ENCODE results near the gene IDI2. TPM values are rescaled to one million over a fixed set of nuclear protein-coding genes. Genes with fewer than 3 reads are reported as not detected.

IDI2 gene
- total RNA-seq, 1 experiment from 2014 or later = not detected

DNA sequence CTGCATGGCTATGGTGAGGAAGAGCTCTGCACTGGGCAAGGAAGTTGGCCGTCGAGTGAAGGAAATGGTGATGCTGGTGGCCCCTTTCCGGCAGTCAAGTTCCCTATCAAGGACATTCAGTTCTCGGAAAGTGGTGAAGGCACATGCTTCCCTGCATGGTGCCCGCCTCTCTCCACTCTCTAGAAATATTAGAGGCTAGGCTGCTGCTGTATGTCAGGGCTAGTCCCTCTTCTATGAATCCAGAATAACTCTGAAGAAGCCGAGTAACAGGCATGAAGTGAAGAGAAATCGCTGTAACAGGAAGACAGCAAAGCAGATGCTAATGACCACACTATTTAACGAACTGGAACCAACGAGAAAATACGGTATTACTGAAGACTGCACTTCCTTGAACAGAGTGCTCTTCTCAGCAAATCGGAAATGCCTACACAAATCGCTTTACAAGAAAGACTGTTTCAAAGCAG lies 17.9 kb upstream of the IDI2 start (continued):
- TF ChIP-seq, protein P1, sequence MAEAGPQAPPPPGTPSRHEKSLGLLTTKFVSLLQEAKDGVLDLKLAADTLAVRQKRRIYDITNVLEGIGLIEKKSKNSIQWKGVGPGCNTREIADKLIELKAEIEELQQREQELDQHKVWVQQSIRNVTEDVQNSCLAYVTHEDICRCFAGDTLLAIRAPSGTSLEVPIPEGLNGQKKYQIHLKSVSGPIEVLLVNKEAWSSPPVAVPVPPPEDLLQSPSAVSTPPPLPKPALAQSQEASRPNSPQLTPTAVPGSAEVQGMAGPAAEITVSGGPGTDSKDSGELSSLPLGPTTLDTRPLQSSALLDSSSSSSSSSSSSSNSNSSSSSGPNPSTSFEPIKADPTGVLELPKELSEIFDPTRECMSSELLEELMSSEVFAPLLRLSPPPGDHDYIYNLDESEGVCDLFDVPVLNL (CRISPR knock-in tag; IDR thresholded peaks at IDR 0.05; ENCODE audit: borderline replicate concordance, low read depth) = no peak

DNA sequence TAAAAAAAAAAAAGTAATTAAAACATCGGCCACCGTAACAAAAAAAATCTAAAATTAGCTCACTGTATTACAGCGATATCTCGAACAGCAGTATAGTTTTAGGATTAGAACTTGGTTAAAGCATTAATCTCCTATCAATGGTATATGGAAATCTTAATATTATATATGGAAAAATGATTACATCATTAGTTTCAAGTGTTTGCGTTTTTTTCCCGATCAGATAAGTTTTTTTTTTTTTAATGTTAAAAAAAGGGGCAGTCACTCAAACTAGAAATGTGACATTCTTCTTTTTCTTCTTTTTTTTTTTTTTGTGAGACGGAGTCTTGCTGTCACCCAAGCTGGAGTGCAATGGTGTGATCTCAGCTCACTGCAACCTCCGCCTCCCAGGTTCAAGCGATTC lies 15.9 kb upstream of the IDI2 start:
- Mint-ChIP-seq H3K27me3 (ENCODE audit: low read depth) (no peaks in the 10 kb centered on the region), H3K9me3 (no peaks in the 10 kb centered on the region), H3K4me1 (peaks cover 12% of the 10 kb centered on the region), H3K27ac (no peak overlapping the region), H3K4me3 (no peak overlapping the region), H3K36me3 (peaks cover 47% of the 10 kb centered on the region)
- DNase-seq (ENCODE audit: low spot score) (no peak), ATAC-seq (no peak)
- CTCF ChIA-PET = interaction anchor here (1.3 kb wide), 1 partner anchor 9 kb away, joined by 3 read pairs; no protein-coding TSS in a partner anchor
- TF ChIP-seq OVOL2 (CRISPR knock-in tag; IDR thresholded peaks at IDR 0.05; ENCODE audit: borderline replicate concordance) = no peak
- no peak for TF ChIP-seq PRRX2 (CRISPR knock-in tag; IDR thresholded peaks at IDR 0.05)
- TF ChIP-seq, protein P2, sequence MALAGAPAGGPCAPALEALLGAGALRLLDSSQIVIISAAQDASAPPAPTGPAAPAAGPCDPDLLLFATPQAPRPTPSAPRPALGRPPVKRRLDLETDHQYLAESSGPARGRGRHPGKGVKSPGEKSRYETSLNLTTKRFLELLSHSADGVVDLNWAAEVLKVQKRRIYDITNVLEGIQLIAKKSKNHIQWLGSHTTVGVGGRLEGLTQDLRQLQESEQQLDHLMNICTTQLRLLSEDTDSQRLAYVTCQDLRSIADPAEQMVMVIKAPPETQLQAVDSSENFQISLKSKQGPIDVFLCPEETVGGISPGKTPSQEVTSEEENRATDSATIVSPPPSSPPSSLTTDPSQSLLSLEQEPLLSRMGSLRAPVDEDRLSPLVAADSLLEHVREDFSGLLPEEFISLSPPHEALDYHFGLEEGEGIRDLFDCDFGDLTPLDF (CRISPR knock-in tag; IDR thresholded peaks at IDR 0.05) = no peak
- no peak for TF ChIP-seq ZNF219 (CRISPR knock-in tag; IDR thresholded peaks at IDR 0.05; ENCODE audit: borderline replicate concordance)
- TF ChIP-seq SMAD3 (CRISPR knock-in tag; IDR thresholded peaks at IDR 0.05; ENCODE audit: borderline replicate concordance) = no peak
- no peak for TF ChIP-seq EMX1 (CRISPR knock-in tag; IDR thresholded peaks at IDR 0.05)
- no peak for TF ChIP-seq ZNF232 (CRISPR knock-in tag; IDR thresholded peaks at IDR 0.05)
- no peak for TF ChIP-seq ATF1 (CRISPR knock-in tag; IDR thresholded peaks at IDR 0.05)
- TF ChIP-seq, protein P3, sequence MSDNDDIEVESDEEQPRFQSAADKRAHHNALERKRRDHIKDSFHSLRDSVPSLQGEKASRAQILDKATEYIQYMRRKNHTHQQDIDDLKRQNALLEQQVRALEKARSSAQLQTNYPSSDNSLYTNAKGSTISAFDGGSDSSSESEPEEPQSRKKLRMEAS (CRISPR knock-in tag; IDR thresholded peaks at IDR 0.05) = no peak
- TF ChIP-seq, protein P4, sequence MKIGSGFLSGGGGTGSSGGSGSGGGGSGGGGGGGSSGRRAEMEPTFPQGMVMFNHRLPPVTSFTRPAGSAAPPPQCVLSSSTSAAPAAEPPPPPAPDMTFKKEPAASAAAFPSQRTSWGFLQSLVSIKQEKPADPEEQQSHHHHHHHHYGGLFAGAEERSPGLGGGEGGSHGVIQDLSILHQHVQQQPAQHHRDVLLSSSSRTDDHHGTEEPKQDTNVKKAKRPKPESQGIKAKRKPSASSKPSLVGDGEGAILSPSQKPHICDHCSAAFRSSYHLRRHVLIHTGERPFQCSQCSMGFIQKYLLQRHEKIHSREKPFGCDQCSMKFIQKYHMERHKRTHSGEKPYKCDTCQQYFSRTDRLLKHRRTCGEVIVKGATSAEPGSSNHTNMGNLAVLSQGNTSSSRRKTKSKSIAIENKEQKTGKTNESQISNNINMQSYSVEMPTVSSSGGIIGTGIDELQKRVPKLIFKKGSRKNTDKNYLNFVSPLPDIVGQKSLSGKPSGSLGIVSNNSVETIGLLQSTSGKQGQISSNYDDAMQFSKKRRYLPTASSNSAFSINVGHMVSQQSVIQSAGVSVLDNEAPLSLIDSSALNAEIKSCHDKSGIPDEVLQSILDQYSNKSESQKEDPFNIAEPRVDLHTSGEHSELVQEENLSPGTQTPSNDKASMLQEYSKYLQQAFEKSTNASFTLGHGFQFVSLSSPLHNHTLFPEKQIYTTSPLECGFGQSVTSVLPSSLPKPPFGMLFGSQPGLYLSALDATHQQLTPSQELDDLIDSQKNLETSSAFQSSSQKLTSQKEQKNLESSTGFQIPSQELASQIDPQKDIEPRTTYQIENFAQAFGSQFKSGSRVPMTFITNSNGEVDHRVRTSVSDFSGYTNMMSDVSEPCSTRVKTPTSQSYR (CRISPR knock-in tag; IDR thresholded peaks at IDR 0.05) = no peak
- TF ChIP-seq, protein P5, sequence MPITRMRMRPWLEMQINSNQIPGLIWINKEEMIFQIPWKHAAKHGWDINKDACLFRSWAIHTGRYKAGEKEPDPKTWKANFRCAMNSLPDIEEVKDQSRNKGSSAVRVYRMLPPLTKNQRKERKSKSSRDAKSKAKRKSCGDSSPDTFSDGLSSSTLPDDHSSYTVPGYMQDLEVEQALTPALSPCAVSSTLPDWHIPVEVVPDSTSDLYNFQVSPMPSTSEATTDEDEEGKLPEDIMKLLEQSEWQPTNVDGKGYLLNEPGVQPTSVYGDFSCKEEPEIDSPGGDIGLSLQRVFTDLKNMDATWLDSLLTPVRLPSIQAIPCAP (CRISPR knock-in tag; IDR thresholded peaks at IDR 0.05) = no peak
- TF ChIP-seq, protein P6, sequence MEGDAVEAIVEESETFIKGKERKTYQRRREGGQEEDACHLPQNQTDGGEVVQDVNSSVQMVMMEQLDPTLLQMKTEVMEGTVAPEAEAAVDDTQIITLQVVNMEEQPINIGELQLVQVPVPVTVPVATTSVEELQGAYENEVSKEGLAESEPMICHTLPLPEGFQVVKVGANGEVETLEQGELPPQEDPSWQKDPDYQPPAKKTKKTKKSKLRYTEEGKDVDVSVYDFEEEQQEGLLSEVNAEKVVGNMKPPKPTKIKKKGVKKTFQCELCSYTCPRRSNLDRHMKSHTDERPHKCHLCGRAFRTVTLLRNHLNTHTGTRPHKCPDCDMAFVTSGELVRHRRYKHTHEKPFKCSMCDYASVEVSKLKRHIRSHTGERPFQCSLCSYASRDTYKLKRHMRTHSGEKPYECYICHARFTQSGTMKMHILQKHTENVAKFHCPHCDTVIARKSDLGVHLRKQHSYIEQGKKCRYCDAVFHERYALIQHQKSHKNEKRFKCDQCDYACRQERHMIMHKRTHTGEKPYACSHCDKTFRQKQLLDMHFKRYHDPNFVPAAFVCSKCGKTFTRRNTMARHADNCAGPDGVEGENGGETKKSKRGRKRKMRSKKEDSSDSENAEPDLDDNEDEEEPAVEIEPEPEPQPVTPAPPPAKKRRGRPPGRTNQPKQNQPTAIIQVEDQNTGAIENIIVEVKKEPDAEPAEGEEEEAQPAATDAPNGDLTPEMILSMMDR (IDR thresholded peaks at IDR 0.05) = no peak
- TF ChIP-seq ZNF396 (CRISPR knock-in tag; IDR thresholded peaks at IDR 0.05; ENCODE audit: borderline replicate concordance) = no peak
- TF ChIP-seq JUN (CRISPR knock-in tag; IDR thresholded peaks at IDR 0.05) = no peak
- TF ChIP-seq FOXJ3 (CRISPR knock-in tag; IDR thresholded peaks at IDR 0.05; ENCODE audit: borderline replicate concordance) = no peak
- TF ChIP-seq, protein P7, sequence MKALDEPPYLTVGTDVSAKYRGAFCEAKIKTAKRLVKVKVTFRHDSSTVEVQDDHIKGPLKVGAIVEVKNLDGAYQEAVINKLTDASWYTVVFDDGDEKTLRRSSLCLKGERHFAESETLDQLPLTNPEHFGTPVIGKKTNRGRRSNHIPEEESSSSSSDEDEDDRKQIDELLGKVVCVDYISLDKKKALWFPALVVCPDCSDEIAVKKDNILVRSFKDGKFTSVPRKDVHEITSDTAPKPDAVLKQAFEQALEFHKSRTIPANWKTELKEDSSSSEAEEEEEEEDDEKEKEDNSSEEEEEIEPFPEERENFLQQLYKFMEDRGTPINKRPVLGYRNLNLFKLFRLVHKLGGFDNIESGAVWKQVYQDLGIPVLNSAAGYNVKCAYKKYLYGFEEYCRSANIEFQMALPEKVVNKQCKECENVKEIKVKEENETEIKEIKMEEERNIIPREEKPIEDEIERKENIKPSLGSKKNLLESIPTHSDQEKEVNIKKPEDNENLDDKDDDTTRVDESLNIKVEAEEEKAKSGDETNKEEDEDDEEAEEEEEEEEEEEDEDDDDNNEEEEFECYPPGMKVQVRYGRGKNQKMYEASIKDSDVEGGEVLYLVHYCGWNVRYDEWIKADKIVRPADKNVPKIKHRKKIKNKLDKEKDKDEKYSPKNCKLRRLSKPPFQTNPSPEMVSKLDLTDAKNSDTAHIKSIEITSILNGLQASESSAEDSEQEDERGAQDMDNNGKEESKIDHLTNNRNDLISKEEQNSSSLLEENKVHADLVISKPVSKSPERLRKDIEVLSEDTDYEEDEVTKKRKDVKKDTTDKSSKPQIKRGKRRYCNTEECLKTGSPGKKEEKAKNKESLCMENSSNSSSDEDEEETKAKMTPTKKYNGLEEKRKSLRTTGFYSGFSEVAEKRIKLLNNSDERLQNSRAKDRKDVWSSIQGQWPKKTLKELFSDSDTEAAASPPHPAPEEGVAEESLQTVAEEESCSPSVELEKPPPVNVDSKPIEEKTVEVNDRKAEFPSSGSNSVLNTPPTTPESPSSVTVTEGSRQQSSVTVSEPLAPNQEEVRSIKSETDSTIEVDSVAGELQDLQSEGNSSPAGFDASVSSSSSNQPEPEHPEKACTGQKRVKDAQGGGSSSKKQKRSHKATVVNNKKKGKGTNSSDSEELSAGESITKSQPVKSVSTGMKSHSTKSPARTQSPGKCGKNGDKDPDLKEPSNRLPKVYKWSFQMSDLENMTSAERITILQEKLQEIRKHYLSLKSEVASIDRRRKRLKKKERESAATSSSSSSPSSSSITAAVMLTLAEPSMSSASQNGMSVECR (CRISPR knock-in tag; IDR thresholded peaks at IDR 0.05; ENCODE audit: borderline replicate concordance) = no peak
- TF ChIP-seq, protein P8, sequence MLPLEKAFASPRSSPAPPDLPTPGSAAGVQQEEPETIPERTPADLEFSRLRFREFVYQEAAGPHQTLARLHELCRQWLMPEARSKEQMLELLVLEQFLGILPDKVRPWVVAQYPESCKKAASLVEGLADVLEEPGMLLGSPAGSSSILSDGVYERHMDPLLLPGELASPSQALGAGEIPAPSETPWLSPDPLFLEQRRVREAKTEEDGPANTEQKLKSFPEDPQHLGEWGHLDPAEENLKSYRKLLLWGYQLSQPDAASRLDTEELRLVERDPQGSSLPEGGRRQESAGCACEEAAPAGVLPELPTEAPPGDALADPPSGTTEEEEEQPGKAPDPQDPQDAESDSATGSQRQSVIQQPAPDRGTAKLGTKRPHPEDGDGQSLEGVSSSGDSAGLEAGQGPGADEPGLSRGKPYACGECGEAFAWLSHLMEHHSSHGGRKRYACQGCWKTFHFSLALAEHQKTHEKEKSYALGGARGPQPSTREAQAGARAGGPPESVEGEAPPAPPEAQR (CRISPR knock-in tag; IDR thresholded peaks at IDR 0.05) = no peak
- TF ChIP-seq ZNF121 (CRISPR knock-in tag; IDR thresholded peaks at IDR 0.05) = no peak
- TF ChIP-seq SMAD4 (CRISPR knock-in tag; IDR thresholded peaks at IDR 0.05) = no peak
- POLR2A ChIA-PET = no interaction called here
